GM18951 (cell line): Measurements from ENCODE around the gene DNAJC10.

Experiments
- POLR2A ChIP-seq: IDR thresholded peaks from 4 replicates; pipeline ENCODE4 v1.6.1; 2011; ENCODE audit warnings: mild to moderate bottlenecking; ENCODE audit not compliant: insufficient read length, insufficient read depth; ENCODE audit errors: extremely low read depth
- in situ Hi-C: fragments of 300-500 bp; cut with MboI; formaldehyde crosslinking; loops from one replicate; pipeline ENCODE4 v1.12.0; 2022; ENCODE audit warnings: low sequenced_read_pairs, mixed read lengths, inconsistent platforms; ENCODE audit not compliant: unreplicated experiment

DNAJC10 gene

GRCh38 chr2:182824767-182825158 is 108.7 kb downstream of the DNAJC10 start:
- no peak for TF ChIP-seq POLR2A
- in situ Hi-C loops = no loop called here

- no peak for TF ChIP-seq POLR2A
- in situ Hi-C loops = no loop called here
Measured at GRCh38 chr2:182826064-182826463, 110.0 kb downstream of the DNAJC10 start.

- in situ Hi-C loops = no loop called here
- no peak for TF ChIP-seq POLR2A
Measured at GRCh38 chr2:182826496-182826895, 110.4 kb downstream of the DNAJC10 start.

- TF ChIP-seq POLR2A = no peak
- in situ Hi-C loops = no loop called here
Measured at GRCh38 chr2:182827182-182827879, 111.3 kb downstream of the DNAJC10 start.

GRCh38 chr2:182831101-182831500 is 115.0 kb downstream of the DNAJC10 start:
- in situ Hi-C loops = no loop called here
- TF ChIP-seq POLR2A = no peak

GRCh38 chr2:182831921-182832320 is 115.9 kb downstream of the DNAJC10 start:
- TF ChIP-seq POLR2A = no peak
- in situ Hi-C loops = no loop called here

- no peak for TF ChIP-seq POLR2A
- in situ Hi-C loops = no loop called here
Measured at GRCh38 chr2:182833084-182833854, 117.2 kb downstream of the DNAJC10 start.

- in situ Hi-C loops = no loop called here
Measured at GRCh38 chr2:182834293-182834692, 118.2 kb downstream of the DNAJC10 start.

GRCh38 chr2:182836451-182836850 is 120.4 kb downstream of the DNAJC10 start:
- no peak for TF ChIP-seq POLR2A
- in situ Hi-C loops = no loop called here

More at GRCh38 chr2:182834293-182834692, 118.2 kb downstream of the DNAJC10 start:
- TF ChIP-seq POLR2A = no peak
